Smooth muscle cell (in vitro differentiated cells): ENCODE data around the gene MBTPS1. TPM values are rescaled to one million over a fixed set of nuclear protein-coding genes. Genes with fewer than 3 reads are reported as not detected.

Experiments used
- DNase-seq: peaks from one replicate; lab custom pipeline; 2025; ENCODE audit not compliant: unreplicated experiment; lab: John Stamatoyannopoulos, UW
- H2AFZ ChIP-seq: fragments of 200-600 bp; sonication (generic); 2 replicates; pipeline ENCODE4 v1.6.0; 2016; ENCODE audit warnings: antibody characterized with exemption, low read depth, mild to moderate bottlenecking
- H3F3A ChIP-seq: fragments of 200-600 bp; sonication (generic); 2 replicates; pipeline ENCODE4 v1.6.0; 2017; ENCODE audit warnings: antibody characterized with exemption, low read depth
- H3K27ac ChIP-seq: fragments of 200-600 bp; sonication (generic); 2 replicates; pipeline ENCODE4 v1.5.1; 2016; ENCODE audit warnings: low read depth, mild to moderate bottlenecking
- H3K27me3 ChIP-seq: fragments of 200-600 bp; sonication (generic); 2 replicates; pipeline ENCODE4 v1.6.1; 2016; ENCODE audit warnings: low read depth, mild to moderate bottlenecking
- H3K36me3 ChIP-seq: fragments of 200-600 bp; sonication (generic); 2 replicates; pipeline ENCODE4 v1.5.1; 2016; ENCODE audit warnings: low read depth
- H3K4me1 ChIP-seq: fragments of 200-600 bp; sonication (generic); 2 replicates; pipeline ENCODE4 v1.5.1; 2016; ENCODE audit warnings: low read depth
- H3K4me2 ChIP-seq: fragments of 200-600 bp; sonication (generic); 2 replicates; pipeline ENCODE4 v1.6.0; 2016; ENCODE audit warnings: mild to moderate bottlenecking
- H3K4me3 ChIP-seq: fragments of 200-600 bp; sonication (generic); 2 replicates; pipeline ENCODE4 v1.5.1; 2016; ENCODE audit warnings: mild to moderate bottlenecking
- H3K79me2 ChIP-seq: fragments of 200-600 bp; sonication (generic); 2 replicates; pipeline ENCODE4 v1.6.0; 2016; ENCODE audit warnings: low read depth, mild to moderate bottlenecking
- H3K9ac ChIP-seq: fragments of 200-600 bp; sonication (generic); 2 replicates; pipeline ENCODE4 v1.6.0; 2016; ENCODE audit warnings: low read depth
- H3K9me3 ChIP-seq: fragments of 200-600 bp; sonication (generic); replicated peaks from 2 replicates; pipeline ENCODE4 v1.5.1; 2016; ENCODE audit warnings: low read depth
- H4K20me1 ChIP-seq: fragments of 200-600 bp; sonication (generic); 2 replicates; pipeline ENCODE4 v1.6.0; 2016; ENCODE audit warnings: low read depth
- WGBS: methylation state at CpG from one replicate; pipeline ENCODE4 v1.1.7; 2016; ENCODE audit warnings: low lambda C conversion rate; 5-methylcytosine and 5-hydroxymethylcytosine counted together
- polyA plus RNA-seq: library from polyadenylated mRNA; unstranded; fragments of >200 nt; fragmentation: Nextera tagmentation; extraction: Ambion mirVana; gene quantifications from 2 replicates; pipeline ENCODE4 v1.2.1, GENCODE V29; 2016
- total RNA-seq: library from RNA; depleted of rRNA; stranded (reverse); fragments of >200 nt; gene quantifications from 2 replicates; pipeline ENCODE4 v1.2.3, GENCODE V29; 2014
- TF ChIP-seq, protein P1 (sequence below): fragments of 200-600 bp; sonication (generic); IDR thresholded peaks from 2 replicates; pipeline ENCODE4 v1.5.1; 2017; ENCODE audit warnings: borderline replicate concordance, mild to moderate bottlenecking, antibody characterized with exemption; ENCODE audit not compliant: insufficient read depth, poor library complexity, severe bottlenecking

The MBTPS1 gene
- total and polyA plus RNA-seq, 2 experiments from 2014 or later: 51.9 to 68.9 TPM

DNA sequence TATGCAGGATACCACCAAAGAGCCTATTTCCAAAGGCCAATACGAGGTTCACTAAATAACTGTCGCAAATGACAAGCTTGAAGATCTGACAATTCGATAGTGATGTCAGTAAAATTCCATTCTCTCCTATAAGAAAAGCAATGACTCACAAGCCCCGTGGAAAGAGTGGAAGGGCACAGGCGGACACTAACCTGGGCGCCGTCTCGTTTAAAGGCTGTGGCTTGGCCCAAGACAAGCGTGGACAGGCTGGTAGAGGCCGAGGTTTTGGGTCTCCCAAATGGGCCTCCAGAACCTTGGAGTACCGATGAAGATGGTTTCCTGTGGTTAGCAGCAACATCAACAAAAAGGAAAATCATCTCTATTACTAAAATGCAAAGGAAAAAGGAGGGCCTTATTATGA, 57.6 kb downstream of the MBTPS1 start:
- H3K9me3 ChIP-seq: no peaks in the 10 kb centered on the region
- H4K20me1 ChIP-seq: no peaks in the 10 kb centered on the region
- no peaks in the 10 kb centered on the region for H3K79me2 ChIP-seq
- H3F3A ChIP-seq: no peaks in the 10 kb centered on the region
- no peaks in the 10 kb centered on the region for H3K36me3 ChIP-seq
- no peaks in the 10 kb centered on the region for H3K27me3 ChIP-seq
- no peak overlapping the region for H2AFZ ChIP-seq
- no peak for DNase-seq
- H3K4me3 ChIP-seq: no peak overlapping the region
- peak overlapping the region; percentile 85 for H3K27ac ChIP-seq
- H3K4me2 ChIP-seq: peak overlapping the region; percentile 48
- 54% methylated on average over 11 of the region's 11 CpGs for WGBS
- H3K4me1 ChIP-seq: peaks cover 4% of the 10 kb centered on the region
- no peak overlapping the region for H3K9ac ChIP-seq
- TF ChIP-seq, protein P1, sequence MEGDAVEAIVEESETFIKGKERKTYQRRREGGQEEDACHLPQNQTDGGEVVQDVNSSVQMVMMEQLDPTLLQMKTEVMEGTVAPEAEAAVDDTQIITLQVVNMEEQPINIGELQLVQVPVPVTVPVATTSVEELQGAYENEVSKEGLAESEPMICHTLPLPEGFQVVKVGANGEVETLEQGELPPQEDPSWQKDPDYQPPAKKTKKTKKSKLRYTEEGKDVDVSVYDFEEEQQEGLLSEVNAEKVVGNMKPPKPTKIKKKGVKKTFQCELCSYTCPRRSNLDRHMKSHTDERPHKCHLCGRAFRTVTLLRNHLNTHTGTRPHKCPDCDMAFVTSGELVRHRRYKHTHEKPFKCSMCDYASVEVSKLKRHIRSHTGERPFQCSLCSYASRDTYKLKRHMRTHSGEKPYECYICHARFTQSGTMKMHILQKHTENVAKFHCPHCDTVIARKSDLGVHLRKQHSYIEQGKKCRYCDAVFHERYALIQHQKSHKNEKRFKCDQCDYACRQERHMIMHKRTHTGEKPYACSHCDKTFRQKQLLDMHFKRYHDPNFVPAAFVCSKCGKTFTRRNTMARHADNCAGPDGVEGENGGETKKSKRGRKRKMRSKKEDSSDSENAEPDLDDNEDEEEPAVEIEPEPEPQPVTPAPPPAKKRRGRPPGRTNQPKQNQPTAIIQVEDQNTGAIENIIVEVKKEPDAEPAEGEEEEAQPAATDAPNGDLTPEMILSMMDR: no peak

DNA sequence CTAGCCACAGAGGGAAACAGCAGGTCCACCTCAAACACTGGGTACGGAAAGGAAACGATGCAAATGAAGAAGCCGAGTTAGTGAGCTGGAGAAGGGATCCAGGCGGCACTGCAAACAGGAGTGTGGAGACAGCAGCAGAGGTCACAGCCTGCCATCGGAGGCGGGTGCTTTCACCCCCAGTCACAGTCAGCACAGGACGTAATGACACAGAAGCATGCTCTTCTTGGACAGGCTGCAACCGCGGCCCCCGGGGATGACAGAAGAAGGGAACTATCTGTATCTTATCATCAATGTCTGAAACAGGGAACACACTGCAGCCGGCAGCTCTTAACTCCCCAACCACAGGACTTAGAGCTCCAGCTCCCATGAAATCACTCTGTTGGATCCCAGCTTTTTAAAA, 58.1 kb downstream of the MBTPS1 start:
- Histone ChIP-seq H3K27ac (peak overlapping the region; percentile 85), H3K4me2 (peak overlapping the region; percentile 58), H4K20me1 (no peaks in the 10 kb centered on the region), H3K36me3 (no peaks in the 10 kb centered on the region), H3F3A (no peaks in the 10 kb centered on the region), H3K9me3 (no peaks in the 10 kb centered on the region), H3K4me1 (peaks cover 4% of the 10 kb centered on the region), H3K9ac (peak overlapping the region; percentile 9), H3K4me3 (no peak overlapping the region), H3K79me2 (no peaks in the 10 kb centered on the region), H2AFZ (no peak overlapping the region), H3K27me3 (no peaks in the 10 kb centered on the region)
- 59% methylated on average over 11 of the region's 11 CpGs for WGBS
- DNase-seq: no peak
- TF ChIP-seq, protein P1: no peak

DNA sequence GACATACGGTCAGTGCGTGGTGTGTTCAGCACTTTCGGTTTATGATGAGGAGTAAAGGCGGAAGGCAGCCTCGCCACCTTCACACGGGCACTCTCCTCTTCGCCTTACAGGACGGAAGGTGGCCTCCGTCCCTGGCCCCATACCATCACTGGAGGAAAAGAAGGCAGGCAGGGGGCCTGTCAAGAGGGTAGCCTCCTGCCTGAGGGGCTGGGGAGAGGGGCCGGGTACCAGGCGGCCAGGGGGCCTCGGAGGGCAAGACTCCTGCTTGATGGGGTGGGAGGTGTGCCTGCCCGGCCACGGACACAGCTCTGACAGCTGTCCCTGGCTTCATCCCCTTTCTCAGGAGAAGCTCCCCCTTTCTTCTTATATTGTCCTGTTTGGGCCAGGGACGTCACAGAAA, 58.5 kb downstream of the MBTPS1 start:
- 99% methylated on average over 12 of the region's 15 CpGs for WGBS
- Histone ChIP-seq H3K9me3 (no peaks in the 10 kb centered on the region), H3K4me3 (no peak overlapping the region), H3K36me3 (no peaks in the 10 kb centered on the region), H3K27ac (peak overlapping the region; percentile 85), H3K27me3 (no peaks in the 10 kb centered on the region), H3K4me1 (peaks cover 4% of the 10 kb centered on the region), H2AFZ (no peak overlapping the region), H3K79me2 (no peaks in the 10 kb centered on the region), H3F3A (no peaks in the 10 kb centered on the region), H4K20me1 (no peaks in the 10 kb centered on the region), H3K4me2 (peak overlapping the region; percentile 58), H3K9ac (peak overlapping the region; percentile 9)
- TF ChIP-seq, protein P1: no peak
- no peak for DNase-seq

DNA sequence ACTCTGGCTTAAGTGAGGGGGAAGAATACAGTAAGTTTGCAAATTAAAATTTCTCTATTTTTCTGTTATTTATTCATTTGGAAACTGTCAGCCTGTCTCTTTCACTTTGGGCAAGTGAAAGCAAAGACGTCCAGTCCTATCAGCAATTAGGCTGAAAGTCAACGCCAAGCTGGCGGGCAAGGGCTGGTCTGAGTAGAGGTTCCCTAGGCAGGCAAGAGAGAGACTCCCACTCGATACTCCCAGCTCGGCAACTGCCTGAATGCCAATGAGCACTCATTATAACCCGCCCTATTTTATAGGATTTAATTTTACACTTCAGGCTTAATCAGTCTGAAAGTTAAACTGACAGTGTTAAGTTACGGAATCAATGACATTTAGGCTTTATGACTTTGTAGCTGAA, 59.8 kb downstream of the MBTPS1 start:
- no peak overlapping the region for H3K9ac ChIP-seq
- no peak overlapping the region for H3K27ac ChIP-seq
- no peak overlapping the region for H2AFZ ChIP-seq
- no peaks in the 10 kb centered on the region for H3F3A ChIP-seq
- H3K9me3 ChIP-seq: no peaks in the 10 kb centered on the region
- H3K4me2 ChIP-seq: no peak overlapping the region
- no peaks in the 10 kb centered on the region for H3K4me1 ChIP-seq
- H3K4me3 ChIP-seq: no peak overlapping the region
- TF ChIP-seq, protein P1: no peak
- H4K20me1 ChIP-seq: no peaks in the 10 kb centered on the region
- no peak for DNase-seq
- H3K79me2 ChIP-seq: no peaks in the 10 kb centered on the region
- WGBS: 96% methylated on average over 7 of the region's 7 CpGs
- no peaks in the 10 kb centered on the region for H3K36me3 ChIP-seq
- no peaks in the 10 kb centered on the region for H3K27me3 ChIP-seq
